AG04449 (cell line): Measurements from ENCODE around the gene MYOZ3.

ENCODE experiments used
- CTCF ChIA-PET: fragments of 350-600 bp; formaldehyde crosslinking; extraction: SDS; loops from one replicate; lab custom pipeline; 2021; ENCODE audit warnings: antibody characterized with exemption; lab: Yijun Ruan, JAX
- POLR2A ChIA-PET: fragments of 400-600, 350-600 bp; formaldehyde crosslinking; extraction: SDS; loops from one replicate; lab custom pipeline; 2020; ENCODE audit warnings: antibody characterized with exemption, inconsistent platforms; lab: Yijun Ruan, JAX
- DNase-seq: peaks from one replicate; pipeline ENCODE4 v3.0.0-alpha.2; 2010; ENCODE audit warnings: low read depth, low spot score
- H3K4me3 ChIP-seq: 2 replicates; pipeline ENCODE4 v1.5.1; 2011; ENCODE audit warnings: low read depth, mild to moderate bottlenecking, control low read depth, low read length
- TF ChIP-seq, protein P1 (sequence below): IDR thresholded peaks from one replicate; pipeline ENCODE4 v1.5.1; 2011; ENCODE audit warnings: mild to moderate bottlenecking, moderate library complexity, low read length, control low read depth, inconsistent platforms; ENCODE audit not compliant: insufficient read depth; ENCODE audit errors: missing control alignments

The MYOZ3 gene

DNA sequence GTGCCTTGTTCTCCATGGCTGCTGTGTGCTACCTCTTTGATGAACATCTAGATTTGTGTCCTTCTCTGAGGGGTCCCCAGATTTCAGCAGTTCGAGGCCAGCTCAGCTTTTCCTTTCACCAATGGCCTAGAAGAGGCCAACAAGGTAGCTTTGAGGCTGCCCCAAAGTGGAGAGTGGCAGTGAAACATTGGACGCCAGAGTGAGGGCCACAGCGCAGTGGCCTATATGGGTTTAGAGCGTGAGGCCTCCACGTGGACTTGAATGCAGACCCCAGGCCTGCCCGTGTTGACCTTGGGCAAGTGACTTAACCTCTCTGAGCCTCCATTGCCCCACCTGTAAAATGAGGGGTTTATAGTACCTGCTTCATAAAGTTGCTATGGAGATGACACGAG is 11.8 kb downstream of the MYOZ3 start:
- POLR2A ChIA-PET = interaction anchor here (0.9 kb wide), 1 partner anchor 22 kb away, joined by 4 read pairs; no protein-coding TSS in a partner anchor
- TF ChIP-seq, protein P1, sequence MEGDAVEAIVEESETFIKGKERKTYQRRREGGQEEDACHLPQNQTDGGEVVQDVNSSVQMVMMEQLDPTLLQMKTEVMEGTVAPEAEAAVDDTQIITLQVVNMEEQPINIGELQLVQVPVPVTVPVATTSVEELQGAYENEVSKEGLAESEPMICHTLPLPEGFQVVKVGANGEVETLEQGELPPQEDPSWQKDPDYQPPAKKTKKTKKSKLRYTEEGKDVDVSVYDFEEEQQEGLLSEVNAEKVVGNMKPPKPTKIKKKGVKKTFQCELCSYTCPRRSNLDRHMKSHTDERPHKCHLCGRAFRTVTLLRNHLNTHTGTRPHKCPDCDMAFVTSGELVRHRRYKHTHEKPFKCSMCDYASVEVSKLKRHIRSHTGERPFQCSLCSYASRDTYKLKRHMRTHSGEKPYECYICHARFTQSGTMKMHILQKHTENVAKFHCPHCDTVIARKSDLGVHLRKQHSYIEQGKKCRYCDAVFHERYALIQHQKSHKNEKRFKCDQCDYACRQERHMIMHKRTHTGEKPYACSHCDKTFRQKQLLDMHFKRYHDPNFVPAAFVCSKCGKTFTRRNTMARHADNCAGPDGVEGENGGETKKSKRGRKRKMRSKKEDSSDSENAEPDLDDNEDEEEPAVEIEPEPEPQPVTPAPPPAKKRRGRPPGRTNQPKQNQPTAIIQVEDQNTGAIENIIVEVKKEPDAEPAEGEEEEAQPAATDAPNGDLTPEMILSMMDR = no peak
- peak overlapping the region; percentile 59 for H3K4me3 ChIP-seq
- no peak for DNase-seq
- CTCF ChIA-PET = interaction anchor here (1.0 to 7.0 kb wide), 8 partner anchors 13 to 215 kb away, joined by 4 to 55 read pairs (median 6); partner anchors contain the start of genes IRGM, MYOZ3 and RBM22

DNA sequence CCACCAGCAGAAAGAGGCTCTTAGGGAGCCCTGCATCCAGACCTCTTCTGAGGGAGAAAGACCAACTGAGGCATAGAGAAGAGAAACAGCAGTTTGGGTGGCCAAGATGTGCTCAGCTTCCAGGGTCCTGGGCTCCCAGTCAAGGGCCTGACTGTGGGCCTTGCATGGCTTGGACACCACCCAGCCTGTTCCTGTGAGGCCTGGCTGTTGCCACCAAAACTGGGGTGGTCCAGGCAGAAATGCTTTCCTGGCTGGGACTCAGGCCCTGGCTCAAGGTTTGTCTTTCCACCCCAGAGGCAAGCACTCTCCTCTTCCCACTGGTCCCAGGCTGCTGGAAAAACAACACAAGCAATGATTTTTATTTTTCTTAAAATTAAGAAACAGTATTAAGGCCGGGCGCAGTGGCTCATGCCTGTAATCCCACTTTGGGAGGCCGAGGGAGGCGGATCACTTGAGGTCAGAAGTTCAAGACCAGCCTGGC is 13.3 kb downstream of the MYOZ3 start:
- ChIA-PET POLR2A (no interaction called here), CTCF (interaction anchor here (1.3 to 7.0 kb wide), 4 partner anchors 15 to 216 kb away, joined by 4 to 55 read pairs (median 21); partner anchors contain the start of gene MYOZ3)
- DNase-seq = no peak

DNA sequence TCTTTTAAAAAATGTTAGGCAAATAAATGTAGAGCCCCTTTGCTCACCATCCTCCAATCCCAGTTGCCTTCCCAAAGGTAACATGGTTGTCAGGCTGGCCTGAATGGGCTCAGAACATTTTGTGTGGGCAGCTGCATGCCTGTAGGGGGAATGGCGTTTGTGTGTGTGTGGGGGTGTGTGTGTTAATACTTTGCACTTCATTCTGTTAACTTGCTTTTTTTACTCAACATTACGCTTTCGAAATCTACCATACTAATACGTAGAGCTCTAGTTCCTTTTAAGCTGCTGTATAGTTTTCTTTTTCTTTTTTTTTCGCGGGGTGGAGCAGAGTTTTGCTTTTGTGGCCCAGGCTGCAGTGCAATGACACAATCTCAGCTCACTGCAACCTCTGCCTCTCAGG is 14.0 kb downstream of the MYOZ3 start:
- no peak for DNase-seq
- TF ChIP-seq, protein P1 = no peak
- H3K4me3 ChIP-seq = no peak overlapping the region
- CTCF ChIA-PET = interaction anchor here (0.7 to 7.0 kb wide), 3 partner anchors 25 to 1052 kb away, joined by 3 to 55 read pairs (median 7); partner anchors contain the start of gene RBM22
- POLR2A ChIA-PET = no interaction called here

More for the DNA sequence above, 13.3 kb downstream of the MYOZ3 start:
- TF ChIP-seq, protein P1 = no peak
- no peak overlapping the region for H3K4me3 ChIP-seq

DNA sequence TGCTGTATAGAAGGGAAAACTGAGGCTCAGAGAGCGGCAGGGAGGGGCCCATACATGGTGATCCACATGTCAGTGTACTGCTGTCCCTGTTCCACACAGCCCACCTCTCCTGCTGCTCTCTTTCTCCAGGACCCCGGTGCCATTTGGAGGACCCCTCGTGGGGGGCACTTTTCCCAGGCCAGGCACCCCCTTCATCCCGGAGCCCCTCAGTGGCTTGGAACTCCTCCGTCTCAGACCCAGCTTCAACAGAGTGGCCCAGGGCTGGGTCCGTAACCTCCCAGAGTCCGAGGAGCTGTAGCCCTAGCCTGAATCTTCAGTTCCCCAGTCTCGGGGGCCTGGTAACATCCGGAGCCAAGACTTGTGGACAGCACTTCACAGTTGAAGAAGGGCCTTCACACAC is 15.5 kb downstream of the MYOZ3 start:
- CTCF ChIA-PET = interaction anchor here (1.4 kb wide), 1 partner anchor 24 kb away, joined by 7 read pairs; the partner anchor contains the start of gene RBM22
- DNase-seq = no peak
- TF ChIP-seq, protein P1 = no peak
- no peak overlapping the region for H3K4me3 ChIP-seq
- POLR2A ChIA-PET = no interaction called here

DNA sequence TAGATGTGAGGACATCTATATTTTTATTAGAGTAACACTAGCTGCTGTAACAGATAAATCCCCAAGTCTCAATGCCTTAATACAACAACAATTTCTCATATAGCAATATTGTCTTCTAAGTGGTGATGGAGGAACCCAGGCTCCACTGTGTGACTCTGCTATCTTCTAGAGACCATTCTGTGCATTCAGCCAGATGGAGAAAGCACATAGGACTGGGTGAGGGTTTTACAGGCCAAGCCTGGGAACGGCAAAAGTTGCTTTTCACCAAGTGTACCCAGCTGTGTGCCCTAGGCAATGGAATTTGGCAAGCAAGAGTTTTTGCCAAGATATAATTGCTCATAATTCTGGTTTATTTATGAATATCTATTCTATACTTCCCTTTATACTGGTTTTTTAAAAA is 28.1 kb downstream of the MYOZ3 start:
- ChIA-PET POLR2A (interaction anchor here (1.4 kb wide), 1 partner anchor 15 kb away, joined by 4 read pairs; no protein-coding TSS in a partner anchor), CTCF (interaction anchor here (1.1 to 1.9 kb wide), 3 partner anchors 8 to 129 kb away, joined by 4 to 13 read pairs (median 4); partner anchors contain the start of gene RBM22)
- TF ChIP-seq, protein P1 = no peak
- no peak for DNase-seq
- H3K4me3 ChIP-seq = no peak overlapping the region

DNA sequence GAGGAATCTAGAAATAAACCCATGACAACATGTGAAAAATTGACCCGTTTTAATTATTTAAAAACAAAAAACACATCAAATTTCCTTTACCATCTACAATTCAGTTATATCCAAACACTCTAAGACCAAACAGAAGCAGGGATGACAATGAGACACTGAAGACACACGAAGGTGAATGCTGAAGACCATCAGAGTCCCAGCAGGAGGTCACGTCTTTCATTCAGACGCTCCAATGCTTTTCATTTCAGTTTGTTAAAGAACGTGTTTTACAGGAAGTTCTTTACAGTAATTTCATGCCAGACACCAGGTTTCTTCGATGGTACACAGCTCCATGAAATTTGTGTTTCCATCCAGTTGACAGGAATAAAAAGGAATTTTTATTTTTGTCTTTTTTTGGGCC is 29.7 kb downstream of the MYOZ3 start:
- TF ChIP-seq, protein P1 = no peak
- CTCF ChIA-PET = interaction anchor here (1.1 to 2.5 kb wide), 3 partner anchors 10 to 14 kb away, joined by 3 to 13 read pairs (median 11); partner anchors contain the start of gene RBM22
- no peak for DNase-seq
- POLR2A ChIA-PET = no interaction called here
- H3K4me3 ChIP-seq = no peak overlapping the region
